A549 (cell line): ENCODE data around the gene UGT1A9. TPM values are rescaled to one million over a fixed set of nuclear protein-coding genes. Genes with fewer than 3 reads are reported as not detected.

Experiments
- ATAC-seq, 2 experiments: fragments of 200-7000 bp in 1 of 2; fragments of >200 bp in 1 of 2; cut with Nextera tagmentation in 1 of 2; cut with Tn5 transposase in 1 of 2; 3 replicates each; pipeline versions ENCODE4 v1.8.0 to v1.9.1; 2018 to 2020; ENCODE audit warnings: mild to moderate bottlenecking in 1 of 2, moderate library complexity in 1 of 2
- CTCF ChIA-PET: fragments of 300-600 bp; sonication (Branson Sonifier 250); formaldehyde crosslinking; extraction: SDS; loops from one replicate; lab custom pipeline; 2021; ENCODE audit warnings: antibody characterized with exemption, inconsistent platforms; lab: Yijun Ruan, JAX
- POLR2A ChIA-PET: fragments of 350-600 bp; formaldehyde crosslinking; extraction: SDS; loops from one replicate; lab custom pipeline; 2021; ENCODE audit warnings: antibody characterized with exemption, inconsistent platforms; lab: Yijun Ruan, JAX
- DNase-seq, 2 experiments: peaks; one replicate each; pipeline versions ENCODE4 v3.0.0 to v3.0.0-alpha.2; 2011 to 2016; ENCODE audit warnings: low read depth in 1 of 2, low spot score in 1 of 2
- FAIRE-seq: peaks from 2 replicates; lab custom pipeline; 2011; peaks lifted over from hg19 to GRCh38; lab: Jason Lieb, UNC
- H3K27ac ChIP-seq, 2 experiments: fragments of >200 bp; sonication (Bioruptor Twin); formaldehyde crosslinking; 3 replicates each; pipeline ENCODE4 v1.5.1; 2016 to 2017
- H3K4me1 ChIP-seq: fragments of >200 bp; sonication (Bioruptor Twin); formaldehyde crosslinking; 3 replicates; pipeline ENCODE4 v1.6.1; 2016
- H3K4me2 ChIP-seq: fragments of >200 bp; sonication (Bioruptor Twin); formaldehyde crosslinking; 3 replicates; pipeline ENCODE4 v1.6.1; 2016
- H3K4me3 ChIP-seq: fragments of >200 bp; sonication (Bioruptor Twin); formaldehyde crosslinking; 3 replicates; pipeline ENCODE4 v1.5.1; 2016
- H3K9me3 ChIP-seq: fragments of >200 bp; sonication (Bioruptor Twin); formaldehyde crosslinking; 3 replicates; pipeline ENCODE4 v1.6.1; 2016
- CBX2 ChIP-seq: fragments of 200-600 bp; sonication (generic); IDR thresholded peaks from 2 replicates; pipeline ENCODE4 v1.6.1; 2016; ENCODE audit warnings: low read depth, mild to moderate bottlenecking, borderline replicate concordance
- ELK1 ChIP-seq: fragments of 150-350 bp; IDR thresholded peaks from 2 replicates; pipeline ENCODE4 v1.6.1; 2014; ENCODE audit warnings: low read depth, mild to moderate bottlenecking, low read length
- EP300 ChIP-seq, 2 experiments: fragments of >200 bp; sonication (Bioruptor Twin); formaldehyde crosslinking; IDR thresholded peaks; 2 replicates in 1 of 2; 3 replicates in 1 of 2; pipeline ENCODE4 v1.6.1; 2016 to 2017
- ESRRA ChIP-seq: fragments of 150-350 bp; IDR thresholded peaks from 2 replicates; pipeline ENCODE4 v1.6.1; 2014; ENCODE audit warnings: mild to moderate bottlenecking, low read length, borderline replicate concordance
- FOSL2 ChIP-seq, 2 experiments: fragments of 450-650 bp in 1 of 2; fragments of >200 bp in 1 of 2; sonication (Bioruptor Twin) in 1 of 2; formaldehyde crosslinking; IDR thresholded peaks; 2 replicates each; pipeline versions ENCODE4 v1.5.0 to v1.6.1; 2016 to 2020; ENCODE audit warnings: mild to moderate bottlenecking in 1 of 2, moderate library complexity in 1 of 2
- GATA3 ChIP-seq: IDR thresholded peaks from 2 replicates; pipeline ENCODE4 v1.6.1; 2012; ENCODE audit warnings: borderline replicate concordance
- HMGXB4 ChIP-seq: fragments of 250-450 bp; sonication (Bioruptor Pico); IDR thresholded peaks from 2 replicates; pipeline ENCODE4 v1.5.0; 2021; ENCODE audit warnings: mild to moderate bottlenecking, moderate library complexity, borderline replicate concordance
- HOXB13 ChIP-seq: fragments of 250-450 bp; sonication (Bioruptor Pico); IDR thresholded peaks from 2 replicates; pipeline ENCODE4 v1.5.0; 2020; ENCODE audit warnings: low read depth, mild to moderate bottlenecking, moderate library complexity
- HOXB5 ChIP-seq: fragments of 250-450 bp; sonication (Bioruptor Pico); IDR thresholded peaks from 2 replicates; pipeline ENCODE4 v1.5.0; 2020; ENCODE audit warnings: mild to moderate bottlenecking, moderate library complexity
- KDM1A ChIP-seq: fragments of 200-600 bp; sonication (generic); IDR thresholded peaks from 2 replicates; pipeline ENCODE4 v1.6.1; 2016; ENCODE audit warnings: low read depth, mild to moderate bottlenecking
- MAFK ChIP-seq: fragments of 450-650 bp; IDR thresholded peaks from 2 replicates; pipeline ENCODE4 v1.6.1; 2014; ENCODE audit not compliant: partially characterized antibody
- MYC ChIP-seq: IDR thresholded peaks from 2 replicates; pipeline ENCODE4 v1.6.1; 2012; ENCODE audit warnings: mild to moderate bottlenecking, inconsistent platforms, low read length, improper control_type of control experiment, borderline replicate concordance
- NFE2L2 ChIP-seq: fragments of 150-350 bp; conservative IDR thresholded peaks from 2 replicates; pipeline ENCODE4 v1.6.1; 2014; ENCODE audit warnings: low read length
- NPAS2 ChIP-seq: fragments of 250-450 bp; sonication (Bioruptor Pico); IDR thresholded peaks from 2 replicates; pipeline ENCODE4 v1.8.0; 2022; ENCODE audit warnings: mild to moderate bottlenecking, moderate library complexity, borderline replicate concordance
- NR3C1 ChIP-seq: fragments of >200 bp; sonication (Bioruptor Twin); formaldehyde crosslinking; IDR thresholded peaks from 3 replicates; pipeline ENCODE4 v1.6.1; 2017
- RAD21 ChIP-seq, 2 experiments: fragments of >200 bp in 1 of 2; sonication (Bioruptor Twin) in 1 of 2; formaldehyde crosslinking in 1 of 2; IDR thresholded peaks in 1 of 2; conservative IDR thresholded peaks in 1 of 2; 2 replicates in 1 of 2; 3 replicates in 1 of 2; pipeline ENCODE4 v1.6.1; 2012 to 2018; ENCODE audit warnings: inconsistent platforms in 1 of 2
- RARB ChIP-seq: fragments of 250-450 bp; sonication (Bioruptor Pico); IDR thresholded peaks from 2 replicates; pipeline ENCODE4 v1.8.0; 2021; ENCODE audit warnings: mild to moderate bottlenecking, moderate library complexity
- REST ChIP-seq: fragments of 200-600 bp; sonication (generic); IDR thresholded peaks from 2 replicates; pipeline ENCODE4 v1.6.1; 2016; ENCODE audit warnings: antibody characterized with exemption, mild to moderate bottlenecking, moderate library complexity
- RFX5 ChIP-seq: fragments of 450-650 bp; IDR thresholded peaks from 2 replicates; pipeline ENCODE4 v1.7.1; 2014; ENCODE audit warnings: antibody characterized with exemption, mild to moderate bottlenecking, moderate library complexity
- SMC3 ChIP-seq: fragments of >200 bp; sonication (Bioruptor Twin); formaldehyde crosslinking; IDR thresholded peaks from 3 replicates; pipeline ENCODE4 v1.6.1; 2018; ENCODE audit warnings: inconsistent platforms
- ZC3H11A ChIP-seq: fragments of 450-650 bp; IDR thresholded peaks from 2 replicates; pipeline ENCODE4 v1.6.1; 2014; ENCODE audit warnings: antibody characterized with exemption, mild to moderate bottlenecking
- ZFP36 ChIP-seq: fragments of 450-650 bp; IDR thresholded peaks from 2 replicates; pipeline ENCODE4 v1.6.1; 2014; ENCODE audit warnings: borderline replicate concordance; ENCODE audit not compliant: partially characterized antibody
- ZNF302 ChIP-seq: fragments of 250-450 bp; sonication (Bioruptor Pico); IDR thresholded peaks from 2 replicates; pipeline ENCODE4 v1.9.0; 2021; ENCODE audit warnings: inconsistent platforms, mild to moderate bottlenecking, moderate library complexity
- WGBS: methylation state at CpG from one replicate; pipeline ENCODE4 v1.1.6; 2017; ENCODE audit errors: missing lambda C conversion rate; 5-methylcytosine and 5-hydroxymethylcytosine counted together
- polyA plus RNA-seq, 4 experiments: library from polyadenylated mRNA; depleted of rRNA in 3 of 4; stranded (reverse); fragments of >200 nt; fragmentation: RNase III in 1 of 4; extraction: RNeasy Plus Mini Kit Qiagen cat#74134 plus additional on column Dnase treatment in 1 of 4; gene quantifications; 2 replicates in 3 of 4; 3 replicates in 1 of 4; pipeline ENCODE4 v1.2.3, GENCODE V29; 2011 to 2017
- TF ChIP-seq, protein P1 (sequence below): fragments of 450-650 bp; IDR thresholded peaks from 2 replicates; pipeline ENCODE4 v1.6.1; 2014; ENCODE audit warnings: antibody characterized with exemption
- TF ChIP-seq, protein P2 (sequence below): IDR thresholded peaks from 2 replicates; pipeline ENCODE4 v1.6.1; 2012
- TF ChIP-seq, protein P3 (sequence below): fragments of >200 bp; sonication (Bioruptor Twin); formaldehyde crosslinking; IDR thresholded peaks from 3 replicates; pipeline ENCODE4 v1.6.1; 2016

The UGT1A9 gene
- polyA plus RNA-seq, 2 of the 4 experiments (the other 2 are of a cell fraction) = 11.0 to 13.1 TPM

GRCh38 chr2:233799716-233800115 is 128.0 kb downstream of the UGT1A9 start:
- peaks cover 8% of the 10 kb centered on the region for H3K4me1 ChIP-seq
- H3K27ac ChIP-seq = peak overlapping the region in 1 of 2 experiments; percentile 34; a peak in 1 of 6 replicates
- POLR2A ChIA-PET = no interaction called here
- TF ChIP-seq, protein P1, sequence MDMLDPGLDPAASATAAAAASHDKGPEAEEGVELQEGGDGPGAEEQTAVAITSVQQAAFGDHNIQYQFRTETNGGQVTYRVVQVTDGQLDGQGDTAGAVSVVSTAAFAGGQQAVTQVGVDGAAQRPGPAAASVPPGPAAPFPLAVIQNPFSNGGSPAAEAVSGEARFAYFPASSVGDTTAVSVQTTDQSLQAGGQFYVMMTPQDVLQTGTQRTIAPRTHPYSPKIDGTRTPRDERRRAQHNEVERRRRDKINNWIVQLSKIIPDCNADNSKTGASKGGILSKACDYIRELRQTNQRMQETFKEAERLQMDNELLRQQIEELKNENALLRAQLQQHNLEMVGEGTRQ = no peak
- TF ChIP-seq CBX2 (no peak), ESRRA (no peak), RARB (CRISPR knock-in tag) (no peak), HOXB5 (no peak), HOXB13 (CRISPR knock-in tag) (no peak), NR3C1 (no peak), HMGXB4 (CRISPR knock-in tag) (no peak), NFE2L2 (no peak), ELK1 (no peak), ZC3H11A (no peak), REST (no peak)
- TF ChIP-seq, protein P2, sequence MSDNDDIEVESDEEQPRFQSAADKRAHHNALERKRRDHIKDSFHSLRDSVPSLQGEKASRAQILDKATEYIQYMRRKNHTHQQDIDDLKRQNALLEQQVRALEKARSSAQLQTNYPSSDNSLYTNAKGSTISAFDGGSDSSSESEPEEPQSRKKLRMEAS = no peak
- no peaks in the 10 kb centered on the region for H3K9me3 ChIP-seq
- FAIRE-seq (no peak), DNase-seq (no peak), ATAC-seq (no peak)
- H3K4me2 ChIP-seq = no peak overlapping the region
- no peak overlapping the region for H3K4me3 ChIP-seq
- WGBS = 50% methylated on average over 5 of the region's 5 CpGs
- CTCF ChIA-PET = interaction anchor here (0.6 kb wide), 1 partner anchor 747 kb away, joined by 3 read pairs; no protein-coding TSS in a partner anchor

GRCh38 chr2:233800208-233800607 is 128.5 kb downstream of the UGT1A9 start:
- FAIRE-seq (no peak), DNase-seq (no peak), ATAC-seq (no peak; a peak in 1 of 6 replicates)
- CTCF ChIA-PET = interaction anchor here (0.5 to 0.6 kb wide), 2 partner anchors 227 to 748 kb away, joined by 3 read pairs; no protein-coding TSS in a partner anchor
- POLR2A ChIA-PET = no interaction called here
- H3K4me2 ChIP-seq = no peak overlapping the region
- no peak overlapping the region for H3K4me3 ChIP-seq
- H3K9me3 ChIP-seq = no peaks in the 10 kb centered on the region
- H3K4me1 ChIP-seq = peaks cover 8% of the 10 kb centered on the region
- peak overlapping the region in 1 of 2 experiments; percentile 34; a peak in 1 of 6 replicates for H3K27ac ChIP-seq
- TF ChIP-seq CBX2 (no peak), GATA3 (no peak), ZFP36 (no peak), EP300 (IDR thresholded peaks at IDR 0.05) (no peak), NR3C1 (no peak), KDM1A (no peak), NFE2L2 (no peak), SMC3 (no peak), ZNF302 (CRISPR knock-in tag) (no peak), RAD21 (conservative IDR thresholded peaks at IDR 0.05 in 1 of 2, IDR thresholded peaks at IDR 0.05 in 1 of 2) (no peak), HOXB13 (CRISPR knock-in tag) (no peak), ESRRA (no peak), MYC (no peak), NPAS2 (CRISPR knock-in tag) (no peak), FOSL2 (IDR thresholded peaks at IDR 0.05) (no peak), FOSL2 (CRISPR knock-in tag; IDR thresholded peaks at IDR 0.05) (no peak), RFX5 (no peak), MAFK (no peak)
- TF ChIP-seq, protein P3, sequence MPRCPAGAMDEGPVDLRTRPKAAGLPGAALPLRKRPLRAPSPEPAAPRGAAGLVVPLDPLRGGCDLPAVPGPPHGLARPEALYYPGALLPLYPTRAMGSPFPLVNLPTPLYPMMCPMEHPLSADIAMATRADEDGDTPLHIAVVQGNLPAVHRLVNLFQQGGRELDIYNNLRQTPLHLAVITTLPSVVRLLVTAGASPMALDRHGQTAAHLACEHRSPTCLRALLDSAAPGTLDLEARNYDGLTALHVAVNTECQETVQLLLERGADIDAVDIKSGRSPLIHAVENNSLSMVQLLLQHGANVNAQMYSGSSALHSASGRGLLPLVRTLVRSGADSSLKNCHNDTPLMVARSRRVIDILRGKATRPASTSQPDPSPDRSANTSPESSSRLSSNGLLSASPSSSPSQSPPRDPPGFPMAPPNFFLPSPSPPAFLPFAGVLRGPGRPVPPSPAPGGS = no peak
- TF ChIP-seq, all 56 proteins: peak for 0
- 88% methylated on average over 7 of the region's 7 CpGs for WGBS
